B cell (primary cell): Measurements from ENCODE around the gene PLEKHG4.

Experiments
- EZH2 ChIP-seq: IDR thresholded peaks from 2 replicates; pipeline ENCODE4 v1.6.1; 2012; ENCODE audit warnings: borderline replicate concordance, low read depth, mild to moderate bottlenecking, moderate library complexity, low read length; ENCODE audit not compliant: insufficient read depth, poor library complexity, severe bottlenecking
- TF ChIP-seq, protein P1 (sequence below): fragments of 200-600 bp; IDR thresholded peaks from one replicate; pipeline ENCODE4 v1.8.0; 2022; ENCODE audit warnings: antibody characterized with exemption, mild to moderate bottlenecking

DNA sequence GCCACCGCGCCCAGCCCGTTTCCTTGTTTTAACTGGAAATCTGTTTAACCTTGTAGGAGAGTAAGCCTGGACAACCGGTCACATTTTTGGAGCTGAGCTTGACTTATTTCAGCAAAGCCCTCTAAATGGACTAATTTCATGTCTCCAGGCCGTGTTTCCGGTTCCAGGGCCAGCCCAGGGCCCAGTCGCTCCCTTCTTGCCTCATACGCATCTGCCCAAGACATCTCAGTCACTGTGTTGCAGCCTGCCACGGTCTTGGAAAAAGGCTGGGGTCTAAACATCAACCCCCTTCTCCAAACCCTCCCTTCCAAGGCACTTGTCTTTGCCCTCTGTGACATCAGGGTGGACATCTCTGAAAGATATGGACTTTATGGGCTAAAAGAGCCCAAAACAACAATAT, 18.9 kb downstream of the PLEKHG4 start:
- TF ChIP-seq, protein P1, sequence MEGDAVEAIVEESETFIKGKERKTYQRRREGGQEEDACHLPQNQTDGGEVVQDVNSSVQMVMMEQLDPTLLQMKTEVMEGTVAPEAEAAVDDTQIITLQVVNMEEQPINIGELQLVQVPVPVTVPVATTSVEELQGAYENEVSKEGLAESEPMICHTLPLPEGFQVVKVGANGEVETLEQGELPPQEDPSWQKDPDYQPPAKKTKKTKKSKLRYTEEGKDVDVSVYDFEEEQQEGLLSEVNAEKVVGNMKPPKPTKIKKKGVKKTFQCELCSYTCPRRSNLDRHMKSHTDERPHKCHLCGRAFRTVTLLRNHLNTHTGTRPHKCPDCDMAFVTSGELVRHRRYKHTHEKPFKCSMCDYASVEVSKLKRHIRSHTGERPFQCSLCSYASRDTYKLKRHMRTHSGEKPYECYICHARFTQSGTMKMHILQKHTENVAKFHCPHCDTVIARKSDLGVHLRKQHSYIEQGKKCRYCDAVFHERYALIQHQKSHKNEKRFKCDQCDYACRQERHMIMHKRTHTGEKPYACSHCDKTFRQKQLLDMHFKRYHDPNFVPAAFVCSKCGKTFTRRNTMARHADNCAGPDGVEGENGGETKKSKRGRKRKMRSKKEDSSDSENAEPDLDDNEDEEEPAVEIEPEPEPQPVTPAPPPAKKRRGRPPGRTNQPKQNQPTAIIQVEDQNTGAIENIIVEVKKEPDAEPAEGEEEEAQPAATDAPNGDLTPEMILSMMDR: no peak
- TF ChIP-seq EZH2: no peak
